K562 (cell line): ENCODE results near the gene COMMD10. TPM values are rescaled to one million over a fixed set of nuclear protein-coding genes. Genes with fewer than 3 reads are reported as not detected.

ENCODE experiments used
- ATAC-seq: fragments of 200-7000 bp; cut with Tn5 transposase; 3 replicates; pipeline ENCODE4 v1.9.1; 2020; ENCODE audit warnings: moderate library complexity
- BruUV-seq: library from RNA; stranded (reverse); fragments of 400-500 nt; replicated peaks from 2 replicates; lab custom pipeline; 2021; lab: Mats Ljungman, UMichigan
- CTCF ChIA-PET: fragments of 300-600 bp; formaldehyde crosslinking; extraction: SDS; loops from one replicate; lab custom pipeline; 2021; ENCODE audit warnings: low intra/inter-chr PET ratio; lab: Yijun Ruan, JAX
- POLR2A ChIA-PET: fragments of 300-600, 350-650 bp; sonication (Branson Sonifier 250); formaldehyde crosslinking; extraction: SDS; loops from one replicate; lab custom pipeline; 2021; ENCODE audit warnings: antibody characterized with exemption, inconsistent platforms; lab: Yijun Ruan, JAX
- DNase-seq, 4 experiments: peaks; one replicate each; pipeline versions ENCODE4 v3.0.0 to v3.0.0-alpha.2; 2011 to 2018; ENCODE audit warnings: low spot score in 3 of 4, mixed read lengths in 3 of 4; ENCODE audit errors: extremely low read depth in 1 of 4
- FAIRE-seq: peaks from 2 replicates; lab custom pipeline; 2011; peaks lifted over from hg19 to GRCh38; lab: Jason Lieb, UNC
- H2AFZ ChIP-seq: 2 replicates; pipeline ENCODE4 v1.6.0; 2011; ENCODE audit warnings: low read depth, low read length, control low read depth, inconsistent platforms
- H3K27ac ChIP-seq: fragments of 200-600 bp; 3 replicates; pipeline ENCODE4 v1.8.0; 2011; ENCODE audit warnings: low read depth, mild to moderate bottlenecking, control low read depth, inconsistent platforms, low read length, moderate library complexity, mixed read lengths; ENCODE audit errors: extremely low read depth
- H3K27me3 ChIP-seq, 2 experiments: fragments of 300-600 bp in 1 of 2; 2 replicates in 1 of 2; 3 replicates in 1 of 2; pipeline versions ENCODE4 v1.6.0 to v1.8.0; 2011; ENCODE audit warnings: inconsistent platforms in 2 of 2, low read length in 2 of 2, mild to moderate bottlenecking in 1 of 2, mixed read lengths in 1 of 2, moderate library complexity in 1 of 2; ENCODE audit not compliant: control insufficient read depth in 2 of 2, insufficient read depth in 2 of 2
- H3K36me3 ChIP-seq: fragments of 300-600 bp; 3 replicates; pipeline ENCODE4 v1.8.0; 2011; ENCODE audit warnings: mild to moderate bottlenecking, low read length, inconsistent platforms; ENCODE audit not compliant: control insufficient read depth, insufficient read depth
- H3K4me1 ChIP-seq, 2 experiments: fragments of 200-600 bp in 1 of 2; replicated peaks in 1 of 2; 2 replicates in 1 of 2; 3 replicates in 1 of 2; pipeline versions ENCODE4 v1.5.1 to v1.8.0; 2011; ENCODE audit warnings: inconsistent platforms in 2 of 2, low read length in 2 of 2, mild to moderate bottlenecking in 1 of 2, mixed read lengths in 1 of 2, moderate library complexity in 1 of 2; ENCODE audit not compliant: control insufficient read depth in 2 of 2, insufficient read depth in 2 of 2
- H3K4me2 ChIP-seq: 2 replicates; pipeline ENCODE4 v1.6.1; 2011; ENCODE audit warnings: low read length, control low read depth, inconsistent platforms, mixed read lengths; ENCODE audit not compliant: insufficient read depth
- H3K4me3 ChIP-seq: fragments of 200-600 bp; sonication (generic), shearing (Covaris generic); 2 replicates; pipeline ENCODE4 v1.5.1; 2016; ENCODE audit warnings: control low read depth, inconsistent platforms
- H3K79me2 ChIP-seq: fragments of 200-600 bp; 3 replicates; pipeline ENCODE4 v1.8.0; 2011; ENCODE audit warnings: low read length, inconsistent platforms; ENCODE audit not compliant: control insufficient read depth, insufficient read depth
- H3K9ac ChIP-seq, 2 experiments: 2 replicates each; pipeline versions ENCODE4 v1.6.0 to v1.6.1; 2011; ENCODE audit warnings: low read depth in 2 of 2, low read length in 2 of 2, control low read depth in 1 of 2, inconsistent platforms in 1 of 2, mild to moderate bottlenecking in 1 of 2, mixed read lengths in 1 of 2; ENCODE audit not compliant: insufficient read depth in 1 of 2
- H3K9me1 ChIP-seq: one replicate; pipeline ENCODE4 v1.6.0; 2011; ENCODE audit warnings: inconsistent platforms, mild to moderate bottlenecking, low read length, moderate library complexity; ENCODE audit not compliant: control insufficient read depth, insufficient read depth
- H3K9me3 ChIP-seq: replicated peaks from 2 replicates; pipeline ENCODE4 v1.5.1; 2011; ENCODE audit warnings: low read depth, low read length, inconsistent platforms; ENCODE audit not compliant: control insufficient read depth, insufficient read depth
- H4K20me1 ChIP-seq: replicated peaks from 2 replicates; pipeline ENCODE4 v1.6.1; 2011; ENCODE audit warnings: low read length, inconsistent platforms, mixed read lengths; ENCODE audit not compliant: control insufficient read depth, insufficient read depth
- ERF ChIP-seq: fragments of 450-650 bp; formaldehyde crosslinking; IDR thresholded peaks from 2 replicates; pipeline ENCODE4 v1.4.0; 2020; ENCODE audit warnings: mild to moderate bottlenecking, mixed read lengths
- MEF2A ChIP-seq: IDR thresholded peaks from 2 replicates; pipeline ENCODE4 v1.6.1; 2011; ENCODE audit warnings: low read depth, mild to moderate bottlenecking, low read length, moderate library complexity; ENCODE audit not compliant: control insufficient read depth
- MEF2D ChIP-seq: conservative IDR thresholded peaks from 2 replicates; pipeline ENCODE4 v1.6.1; 2016; ENCODE audit warnings: low read depth, missing genetic modification characterization, missing compliant biosample characterization
- MEIS2 ChIP-seq: fragments of 450-650 bp; IDR thresholded peaks from 2 replicates; pipeline ENCODE4 v1.6.1; 2014; ENCODE audit warnings: mild to moderate bottlenecking; ENCODE audit not compliant: partially characterized antibody
- NFIC ChIP-seq: fragments of 450-650 bp; IDR thresholded peaks from 2 replicates; pipeline ENCODE4 v1.6.1; 2017; ENCODE audit warnings: mild to moderate bottlenecking, inconsistent platforms
- PHTF2 ChIP-seq: fragments of 250-450 bp; sonication (Bioruptor Pico); IDR thresholded peaks from 2 replicates; pipeline ENCODE4 v1.5.0; 2021; ENCODE audit warnings: mild to moderate bottlenecking
- YY1 ChIP-seq, 3 experiments: IDR thresholded peaks; 2 replicates each; pipeline ENCODE4 v1.6.1; 2011; ENCODE audit warnings: low read length in 2 of 3, mild to moderate bottlenecking in 2 of 3, moderate library complexity in 2 of 3, borderline replicate concordance in 1 of 3, control low read depth in 1 of 3, low read depth in 1 of 3; ENCODE audit not compliant: insufficient read depth in 3 of 3, insufficient replicate concordance in 2 of 3, control insufficient read depth in 1 of 3, insufficient read length in 1 of 3; ENCODE audit errors: extremely low read depth in 1 of 3
- WGBS: fragments of 100-300 bp; shearing (Covaris generic); methylation state at CpG from one replicate; pipeline ENCODE4 v1.1.6; 2016; ENCODE audit warnings: low coverage, mixed read lengths; ENCODE audit not compliant: insufficient coverage; ENCODE audit errors: missing lambda C conversion rate; 5-methylcytosine and 5-hydroxymethylcytosine counted together
- in situ Hi-C: fragments of 300-500 bp; cut with MboI; formaldehyde crosslinking; loops from 4 replicates; pipeline ENCODE4 v1.15.0; 2018; ENCODE audit warnings: inconsistent platforms, mixed read lengths
- intact Hi-C: fragments of 100-400 bp; cut with micrococcal nuclease; formaldehyde crosslinking; loops from 2 replicates; pipeline ENCODE4 v1.14.2; 2022
- polyA plus RNA-seq, 8 experiments: library from polyadenylated mRNA; depleted of rRNA in 4 of 8; stranded (reverse) in 5 of 8; unstranded in 3 of 8; fragments of >200 nt; fragmentation: Nextera tagmentation in 2 of 8; fragmentation: Illumina TruSeq in 1 of 8; extraction: Ambion mirVana in 2 of 8; extraction: Trizol in 1 of 8; gene quantifications; 2 replicates each; pipeline versions ENCODE4 v1.2.1 to v1.2.3, GENCODE V29; 2011 to 2014; ENCODE audit warnings: inconsistent platforms in 1 of 8, missing spikeins in 1 of 8
- total RNA-seq, 7 experiments: library from RNA; depleted of rRNA in 6 of 7; stranded (reverse); fragments of >200 nt in 6 of 7; fragmentation: Illumina TruSeq in 2 of 7; extraction: Trizol in 2 of 7; gene quantifications; 2 replicates each; pipeline versions ENCODE4 v1.2.1 to v1.2.3, GENCODE V29; 2011 to 2021; ENCODE audit warnings: low replicate concordance in 1 of 7
- TF ChIP-seq, protein P1 (sequence below): fragments of 200-800 bp; sonication (Bioruptor generic); IDR thresholded peaks from 2 replicates; pipeline ENCODE4 v1.6.1; 2017; ENCODE audit warnings: missing genetic modification characterization, missing compliant biosample characterization

The COMMD10 gene
- total and polyA plus RNA-seq, 9 of the 15 experiments (the other 6 are each of a cell fraction or from before 2014, with no cell fraction given), result 17.9 to 101 (median 28.0) TPM

DNA sequence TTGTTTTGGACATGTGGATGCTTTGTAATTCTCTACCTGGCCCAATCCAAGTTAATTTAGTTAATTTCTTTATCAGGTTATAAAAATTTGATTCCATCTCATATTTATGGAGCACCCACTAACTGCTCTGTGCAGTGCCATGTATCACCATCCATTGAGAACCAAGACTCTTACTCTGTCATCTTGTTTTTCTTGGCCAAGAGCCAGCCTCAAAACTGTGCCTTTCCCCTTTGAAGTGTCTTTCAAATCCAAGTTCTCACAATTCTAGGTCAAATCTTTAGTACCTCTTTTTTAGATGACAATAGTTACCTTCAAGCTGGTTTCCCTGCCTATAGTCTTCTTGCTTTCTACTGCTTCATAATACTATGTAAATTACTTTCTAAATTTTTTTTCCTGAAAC is 3.2 kb downstream of the COMMD10 start:
- POLR2A ChIA-PET, result no interaction called here
- DNase-seq, result peak in 1 of 4 experiments; percentile 33
- no TSS peak for BruUV-seq
- Histone ChIP-seq H3K4me3 (no peak overlapping the region), H3K79me2 (peaks cover 67% of the 10 kb centered on the region), H3K4me2 (no peak overlapping the region), H3K9me3 (no peaks in the 10 kb centered on the region), H4K20me1 (no peaks in the 10 kb centered on the region), H3K9me1 (no peaks in the 10 kb centered on the region), H3K27ac (no peak overlapping the region), H3K27me3 (no peaks in the 10 kb centered on the region), H2AFZ (no peak overlapping the region), H3K9ac (no peak overlapping the region), H3K36me3 (peaks cover 41% of the 10 kb centered on the region), H3K4me1 (peaks cover 10 to 15% of the 10 kb centered on the region in 2 experiments; a peak in 4 of 5 replicates)
- FAIRE-seq, result no peak
- CTCF ChIA-PET, result interaction anchor here (0.6 kb wide), 1 partner anchor 61 kb away, joined by 3 read pairs; no protein-coding TSS in a partner anchor
- no peak for TF ChIP-seq PHTF2 (CRISPR knock-in tag)
- peak; percentile 83 for TF ChIP-seq NFIC
- intact Hi-C loops (loop anchor here (5.0 kb wide), 1 partner anchor 246 kb away; the partner anchor contains the start of genes AP3S1 and ATG12), in situ Hi-C loops (no loop called here)
- no peak for ATAC-seq

DNA sequence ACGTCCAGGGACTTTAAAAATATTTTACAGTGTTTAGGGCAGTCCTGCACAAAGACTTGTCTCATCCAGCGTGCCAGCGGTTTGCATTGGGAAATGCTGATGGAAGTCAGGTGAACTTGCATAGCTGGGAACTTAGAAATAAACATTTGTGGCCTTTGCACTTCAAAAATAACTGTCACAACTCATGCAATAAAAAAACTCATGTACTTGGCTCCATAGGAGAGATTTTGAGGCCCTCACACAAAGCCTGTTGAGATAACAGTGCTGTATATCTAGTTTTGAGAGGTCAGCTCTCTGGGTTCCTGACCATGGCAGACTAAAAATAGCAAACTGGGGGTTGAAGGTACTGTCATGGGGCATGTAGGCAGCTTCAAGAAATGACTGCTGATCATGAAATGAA is 5.5 kb downstream of the COMMD10 start:
- Histone ChIP-seq H3K36me3 (peaks cover 63% of the 10 kb centered on the region), H3K27ac (0 out of 3 replicates have a peak overlapping the region, but pooled peaks have one; percentile 10), H3K4me1 (peaks cover under 1 to 13% of the 10 kb centered on the region in 2 experiments; a peak in 3 of 5 replicates), H3K9ac (no peak overlapping the region), H2AFZ (peak overlapping the region; percentile 13; the same call in 1 of the 2 replicates), H4K20me1 (no peaks in the 10 kb centered on the region), H3K9me1 (no peaks in the 10 kb centered on the region), H3K4me3 (no peak overlapping the region), H3K9me3 (no peaks in the 10 kb centered on the region), H3K4me2 (peak overlapping the region; percentile 34; the same call in 1 of the 2 replicates), H3K79me2 (peaks cover 51% of the 10 kb centered on the region), H3K27me3 (no peaks in the 10 kb centered on the region)
- 13% methylated on average over 3 of the region's 3 CpGs for WGBS
- ATAC-seq (peak; percentile 61), FAIRE-seq (peak; percentile 29), DNase-seq (peak in 2 of 4 experiments; percentile 19 to 62)
- no TSS peak for BruUV-seq
- in situ Hi-C loops (no loop called here), intact Hi-C loops (no loop called here)
- ChIA-PET POLR2A (no interaction called here), CTCF (no interaction called here)
- no peak for TF ChIP-seq ERF
- peak; percentile 75 for TF ChIP-seq MEF2D (tag)
- TF ChIP-seq MEIS2, result peak; percentile 30
- TF ChIP-seq YY1 (IDR thresholded peaks at IDR 0.05; ENCODE audit: borderline replicate concordance in 1 of 3, control insufficient read depth in 1 of 3, extremely low read depth in 1 of 3, insufficient read depth in 3 of 3, insufficient read length in 1 of 3, insufficient replicate concordance in 2 of 3, low read depth in 1 of 3, low read length in 2 of 3), result no peak
- peak; percentile 79; the same call in 1 of the 2 replicates for TF ChIP-seq MEF2A
- TF ChIP-seq, protein P1, sequence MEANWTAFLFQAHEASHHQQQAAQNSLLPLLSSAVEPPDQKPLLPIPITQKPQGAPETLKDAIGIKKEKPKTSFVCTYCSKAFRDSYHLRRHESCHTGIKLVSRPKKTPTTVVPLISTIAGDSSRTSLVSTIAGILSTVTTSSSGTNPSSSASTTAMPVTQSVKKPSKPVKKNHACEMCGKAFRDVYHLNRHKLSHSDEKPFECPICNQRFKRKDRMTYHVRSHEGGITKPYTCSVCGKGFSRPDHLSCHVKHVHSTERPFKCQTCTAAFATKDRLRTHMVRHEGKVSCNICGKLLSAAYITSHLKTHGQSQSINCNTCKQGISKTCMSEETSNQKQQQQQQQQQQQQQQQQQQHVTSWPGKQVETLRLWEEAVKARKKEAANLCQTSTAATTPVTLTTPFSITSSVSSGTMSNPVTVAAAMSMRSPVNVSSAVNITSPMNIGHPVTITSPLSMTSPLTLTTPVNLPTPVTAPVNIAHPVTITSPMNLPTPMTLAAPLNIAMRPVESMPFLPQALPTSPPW, result peak; percentile 32; the same call in 1 of the 2 replicates
